ENCODE data around the gene INPP5A.
"Not testable (repeated sequence)": the region's sequence is repeated elsewhere in the genome, so short reads cannot be mapped to it uniquely, and the experiment has no call there.

INPP5A gene

GRCh38 chr10:132762267-132762666, 224.7 kb downstream of the INPP5A start:
- DNase-seq (ENCODE audit: low read depth), result no peak

GRCh38 chr10:132763545-132763944, 226.0 kb downstream of the INPP5A start:
- DNase-seq (ENCODE audit: low read depth), result no peak

GRCh38 chr10:132764108-132764507, 226.5 kb downstream of the INPP5A start:
- no peak for DNase-seq (ENCODE audit: low read depth)

- DNase-seq (ENCODE audit: low read depth), result no peak
These were observed 227.8 kb downstream of the INPP5A start for GRCh38 chr10:132765435-132765834.

GRCh38 chr10:132766291-132766690, 228.7 kb downstream of the INPP5A start:
- DNase-seq (ENCODE audit: low read depth), result no peak

- no peak for DNase-seq (ENCODE audit: low read depth)
These were observed 231.0 kb downstream of the INPP5A start for GRCh38 chr10:132768346-132769248.

- DNase-seq (ENCODE audit: low read depth), result no peak
These were observed 232.8 kb downstream of the INPP5A start for GRCh38 chr10:132770061-132771021.

- DNase-seq (ENCODE audit: low read depth), result not testable (repeated sequence)
These were observed 235.2 kb downstream of the INPP5A start for GRCh38 chr10:132772816-132773215.

- DNase-seq (ENCODE audit: low read depth), result no peak
These were observed 236.8 kb downstream of the INPP5A start for GRCh38 chr10:132774181-132774901.

GRCh38 chr10:132774902-132775863, 237.6 kb downstream of the INPP5A start:
- no peak for DNase-seq (ENCODE audit: low read depth)

GRCh38 chr10:132776186-132776585, 238.6 kb downstream of the INPP5A start:
- no peak for DNase-seq (ENCODE audit: low read depth)

- no peak for DNase-seq (ENCODE audit: low read depth)
These were observed 239.2 kb downstream of the INPP5A start for GRCh38 chr10:132776821-132777220.

- no peak for DNase-seq (ENCODE audit: low read depth)
These were observed 239.9 kb downstream of the INPP5A start for GRCh38 chr10:132777441-132777840.

GRCh38 chr10:132779549-132780294, 242.1 kb downstream of the INPP5A start:
- DNase-seq (ENCODE audit: low read depth), result no peak

- DNase-seq (ENCODE audit: low read depth), result no peak
These were observed 242.8 kb downstream of the INPP5A start for GRCh38 chr10:132780356-132780755.

GRCh38 chr10:132781556-132781955, 244.0 kb downstream of the INPP5A start:
- DNase-seq (ENCODE audit: low read depth), result no peak

GRCh38 chr10:132783165-132783939, 245.8 kb downstream of the INPP5A start:
- DNase-seq (ENCODE audit: low read depth), result no peak

- no peak for DNase-seq (ENCODE audit: low read depth)
These were observed 246.6 kb downstream of the INPP5A start for GRCh38 chr10:132783940-132784865.

Data from activated T-cell treated with anti-CD3 and anti-CD28 coated beads for 48 hours (primary cell).